SU-DHL-6 (cell line): ENCODE data around the gene BRIP1.

Experiments used
- H2AFZ ChIP-seq: fragments of 200-600 bp; sonication (generic); 2 replicates; pipeline ENCODE4 v1.6.1; 2014; ENCODE audit warnings: low read depth, mild to moderate bottlenecking, moderate library complexity, mixed read lengths, antibody characterized with exemption, low read length; ENCODE audit not compliant: severe bottlenecking
- H3F3A ChIP-seq: fragments of 200-600 bp; shearing (Covaris generic); 2 replicates; pipeline ENCODE4 v1.6.0; 2016; ENCODE audit warnings: antibody characterized with exemption, mild to moderate bottlenecking; ENCODE audit not compliant: insufficient read depth
- H3K27ac ChIP-seq: fragments of 200-600 bp; sonication (generic); 2 replicates; pipeline ENCODE4 v1.5.1; 2016; ENCODE audit warnings: low read depth, mild to moderate bottlenecking, low read length, moderate library complexity, mixed read lengths
- H3K27me3 ChIP-seq: fragments of 200-600 bp; sonication (generic), shearing (Covaris generic); 2 replicates; pipeline ENCODE4 v1.6.0; 2014; ENCODE audit warnings: mild to moderate bottlenecking, low read length
- H3K36me3 ChIP-seq: fragments of 200-600 bp; sonication (generic); 2 replicates; pipeline ENCODE4 v1.6.1; 2014; ENCODE audit warnings: mild to moderate bottlenecking, low read length, mixed read lengths
- H3K4me2 ChIP-seq: fragments of 300-600, 200-600 bp; shearing (Covaris generic), sonication (generic); 2 replicates; pipeline ENCODE4 v1.6.0; 2014; ENCODE audit warnings: low read length, low read depth, mild to moderate bottlenecking; ENCODE audit not compliant: poor library complexity, severe bottlenecking
- H3K4me3 ChIP-seq: fragments of 200-600 bp; sonication (generic); 2 replicates; pipeline ENCODE4 v1.5.1; 2014; ENCODE audit warnings: antibody characterized with exemption, low read length, mild to moderate bottlenecking, mixed read lengths; ENCODE audit not compliant: insufficient read depth, poor library complexity, severe bottlenecking
- H3K79me2 ChIP-seq: fragments of 200-600 bp; sonication (generic); 2 replicates; pipeline ENCODE4 v1.6.1; 2014; ENCODE audit warnings: mild to moderate bottlenecking, low read length, moderate library complexity; ENCODE audit not compliant: insufficient read depth
- H3K9ac ChIP-seq: fragments of 200-600 bp; sonication (generic); 2 replicates; pipeline ENCODE4 v1.7.0; 2014; ENCODE audit warnings: mild to moderate bottlenecking, low read length
- H3K9me2 ChIP-seq: fragments of 200-600 bp; sonication (generic); replicated peaks from 2 replicates; pipeline ENCODE4 v1.6.1; 2014; ENCODE audit warnings: low read length; ENCODE audit not compliant: insufficient read depth
- H3K9me3 ChIP-seq: fragments of 200-600 bp; sonication (generic); 2 replicates; pipeline ENCODE4 v1.6.1; 2014; ENCODE audit warnings: low read length, mixed read lengths; ENCODE audit not compliant: insufficient read depth
- H4K20me1 ChIP-seq: fragments of 200-600 bp; sonication (generic); 2 replicates; pipeline ENCODE4 v1.6.1; 2014; ENCODE audit warnings: low read depth, mild to moderate bottlenecking, antibody characterized with exemption, low read length, moderate library complexity, mixed read lengths
- EZH2phosphoT487 ChIP-seq: fragments of 200-600 bp; sonication (generic), shearing (Covaris generic); conservative IDR thresholded peaks from 2 replicates; pipeline ENCODE4 v1.6.1; 2018; ENCODE audit warnings: mild to moderate bottlenecking, antibody characterized with exemption, low read length, moderate library complexity, mixed read lengths
- TF ChIP-seq, protein P1 (sequence below): fragments of 200-600 bp; sonication (generic); IDR thresholded peaks from one replicate; pipeline ENCODE4 v1.5.1; 2017; ENCODE audit warnings: antibody characterized with exemption, mild to moderate bottlenecking, low read length, moderate library complexity; ENCODE audit not compliant: insufficient read depth, poor library complexity, severe bottlenecking

BRIP1 gene

DNA sequence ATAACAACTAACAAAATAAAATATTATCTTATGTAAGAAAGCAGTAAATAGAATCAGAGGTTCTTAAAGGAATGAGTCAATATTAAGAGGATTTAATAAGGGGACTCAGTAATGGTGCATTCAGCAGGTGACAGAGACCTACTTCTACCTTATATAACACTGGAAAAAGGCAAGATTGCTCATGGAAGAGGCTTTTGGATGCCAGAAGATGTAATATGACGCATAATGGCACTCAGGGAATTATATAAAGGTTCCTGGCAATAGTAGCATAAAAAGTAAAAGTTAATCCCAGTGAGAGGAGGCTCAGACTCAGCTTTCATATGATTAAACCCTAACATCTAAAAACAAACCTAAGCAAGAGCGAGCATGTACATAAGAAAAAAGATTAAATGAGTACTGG lies 136.4 kb downstream of the BRIP1 start:
- Histone ChIP-seq H3K27ac (no peak overlapping the region), H3K4me3 (no peak overlapping the region), H3K27me3 (no peaks in the 10 kb centered on the region), H3K9ac (no peak overlapping the region), H3K4me2 (no peak overlapping the region), H2AFZ (no peak overlapping the region), H3K9me3 (no peaks in the 10 kb centered on the region), H4K20me1 (no peaks in the 10 kb centered on the region), H3F3A (0 out of 2 replicates have a peak, but pooled peaks cover 4% of the 10 kb centered on the region), H3K9me2 (no peaks in the 10 kb centered on the region), H3K36me3 (0 out of 2 replicates have a peak, but pooled peaks cover 5% of the 10 kb centered on the region), H3K79me2 (no peaks in the 10 kb centered on the region)
- TF ChIP-seq EZH2phosphoT487, result no peak
- TF ChIP-seq, protein P1, sequence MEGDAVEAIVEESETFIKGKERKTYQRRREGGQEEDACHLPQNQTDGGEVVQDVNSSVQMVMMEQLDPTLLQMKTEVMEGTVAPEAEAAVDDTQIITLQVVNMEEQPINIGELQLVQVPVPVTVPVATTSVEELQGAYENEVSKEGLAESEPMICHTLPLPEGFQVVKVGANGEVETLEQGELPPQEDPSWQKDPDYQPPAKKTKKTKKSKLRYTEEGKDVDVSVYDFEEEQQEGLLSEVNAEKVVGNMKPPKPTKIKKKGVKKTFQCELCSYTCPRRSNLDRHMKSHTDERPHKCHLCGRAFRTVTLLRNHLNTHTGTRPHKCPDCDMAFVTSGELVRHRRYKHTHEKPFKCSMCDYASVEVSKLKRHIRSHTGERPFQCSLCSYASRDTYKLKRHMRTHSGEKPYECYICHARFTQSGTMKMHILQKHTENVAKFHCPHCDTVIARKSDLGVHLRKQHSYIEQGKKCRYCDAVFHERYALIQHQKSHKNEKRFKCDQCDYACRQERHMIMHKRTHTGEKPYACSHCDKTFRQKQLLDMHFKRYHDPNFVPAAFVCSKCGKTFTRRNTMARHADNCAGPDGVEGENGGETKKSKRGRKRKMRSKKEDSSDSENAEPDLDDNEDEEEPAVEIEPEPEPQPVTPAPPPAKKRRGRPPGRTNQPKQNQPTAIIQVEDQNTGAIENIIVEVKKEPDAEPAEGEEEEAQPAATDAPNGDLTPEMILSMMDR, result no peak

DNA sequence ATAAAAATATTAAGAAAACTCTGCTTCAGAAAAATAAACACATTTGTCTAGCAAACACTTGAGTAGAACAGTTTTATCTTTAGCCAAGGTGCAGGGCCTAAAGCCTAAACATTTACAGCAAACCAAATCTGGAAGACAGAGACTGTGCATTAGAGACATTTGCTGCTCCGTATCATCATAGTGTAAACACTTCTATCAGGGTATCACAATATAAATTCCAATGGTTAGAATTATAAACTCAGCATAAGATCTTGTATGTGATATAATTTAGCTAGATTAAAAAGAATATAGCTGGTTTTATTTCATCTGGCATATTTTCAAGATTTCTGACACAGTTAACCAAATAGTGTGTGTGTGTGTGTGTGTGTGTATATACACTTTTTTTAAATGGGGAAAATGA lies 138.6 kb downstream of the BRIP1 start:
- no peaks in the 10 kb centered on the region for H3K79me2 ChIP-seq
- H3K27ac ChIP-seq, result no peak overlapping the region
- H4K20me1 ChIP-seq, result no peaks in the 10 kb centered on the region
- no peaks in the 10 kb centered on the region for H3K9me3 ChIP-seq
- TF ChIP-seq, protein P1, result no peak
- no peak for TF ChIP-seq EZH2phosphoT487
- H3K9ac ChIP-seq, result no peak overlapping the region
- no peaks in the 10 kb centered on the region for H3K9me2 ChIP-seq
- 0 out of 2 replicates have a peak, but pooled peaks cover 4% of the 10 kb centered on the region for H3F3A ChIP-seq
- H3K36me3 ChIP-seq, result 0 out of 2 replicates have a peak, but pooled peaks cover 5% of the 10 kb centered on the region
- H3K4me2 ChIP-seq, result no peak overlapping the region
- no peaks in the 10 kb centered on the region for H3K27me3 ChIP-seq
- no peak overlapping the region for H2AFZ ChIP-seq
- H3K4me3 ChIP-seq, result no peak overlapping the region

DNA sequence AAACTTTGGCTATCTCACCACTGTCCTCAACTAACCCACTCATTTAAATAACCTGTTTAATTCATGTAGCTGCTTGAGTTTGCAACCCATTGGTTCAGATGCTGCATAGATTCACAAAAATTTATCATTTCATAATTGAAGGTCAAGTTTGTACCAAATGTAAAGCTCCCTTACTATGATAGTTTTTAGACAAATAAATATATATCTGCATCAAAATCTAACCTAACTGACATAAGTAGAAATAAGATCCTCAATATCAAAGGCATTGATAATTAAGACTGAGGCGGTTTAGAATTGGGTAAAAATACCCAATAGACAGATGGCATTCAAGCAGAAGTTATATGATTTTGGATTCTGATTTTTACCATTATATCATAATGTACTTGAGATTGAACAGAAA lies 139.4 kb downstream of the BRIP1 start:
- Histone ChIP-seq H3K9me2 (no peaks in the 10 kb centered on the region), H4K20me1 (no peaks in the 10 kb centered on the region), H3K27ac (no peak overlapping the region), H3K27me3 (no peaks in the 10 kb centered on the region), H3K9me3 (no peaks in the 10 kb centered on the region), H2AFZ (no peak overlapping the region), H3F3A (0 out of 2 replicates have a peak, but pooled peaks cover 4% of the 10 kb centered on the region), H3K79me2 (no peaks in the 10 kb centered on the region), H3K9ac (no peak overlapping the region), H3K36me3 (0 out of 2 replicates have a peak, but pooled peaks cover 5% of the 10 kb centered on the region), H3K4me3 (no peak overlapping the region), H3K4me2 (no peak overlapping the region)
- no peak for TF ChIP-seq EZH2phosphoT487
- TF ChIP-seq, protein P1, result no peak
